ENCODE results near the gene ATAD3A.
"Not testable (repeated sequence)": the region's sequence is repeated elsewhere in the genome, so short reads cannot be mapped to it uniquely, and the experiment has no call there.

- not testable (repeated sequence) for TF ChIP-seq CTCF, POLR2A (IDR thresholded peaks at IDR 0.05)
Observed at GRCh38 chr1:1495461-1495975, 16.4 kb upstream of the ATAD3A start.

All from Peyer's patch (tissue), 4 donors.